ENCODE measurements around the gene IFNGR2.
"Not testable (repeated sequence)": the region's sequence is repeated elsewhere in the genome, so short reads cannot be mapped to it uniquely, and the experiment has no call there.

IFNGR2 gene

GRCh38 chr21:33377221-33377920 lies 25.8 kb upstream of the IFNGR2 start:
- DNase-seq = no peak

GRCh38 chr21:33378081-33378480 lies 25.1 kb upstream of the IFNGR2 start:
- no peak for DNase-seq

GRCh38 chr21:33379934-33380333 lies 23.3 kb upstream of the IFNGR2 start:
- DNase-seq = not testable (repeated sequence)

- DNase-seq = no peak
Observed at GRCh38 chr21:33380483-33380998, 22.7 kb upstream of the IFNGR2 start.

- DNase-seq = not testable (repeated sequence)
Observed at GRCh38 chr21:33381381-33381780, 21.8 kb upstream of the IFNGR2 start.

- DNase-seq = no peak
Observed at GRCh38 chr21:33383056-33383888, 19.9 kb upstream of the IFNGR2 start.

- no peak for DNase-seq
Observed at GRCh38 chr21:33384841-33385331, 18.3 kb upstream of the IFNGR2 start.

GRCh38 chr21:33386222-33386784 lies 16.9 kb upstream of the IFNGR2 start:
- DNase-seq = no peak

- DNase-seq = no peak
Observed at GRCh38 chr21:33387294-33387693, 15.9 kb upstream of the IFNGR2 start.

GRCh38 chr21:33388188-33388587 lies 15.0 kb upstream of the IFNGR2 start:
- DNase-seq = no peak

- no peak for DNase-seq
Observed at GRCh38 chr21:33390479-33390878, 12.7 kb upstream of the IFNGR2 start.

GRCh38 chr21:33391656-33392055 lies 11.6 kb upstream of the IFNGR2 start:
- DNase-seq = no peak

GRCh38 chr21:33392284-33392985 lies 10.8 kb upstream of the IFNGR2 start:
- no peak for DNase-seq

- DNase-seq = no peak
Observed at GRCh38 chr21:33393348-33393747, 9.9 kb upstream of the IFNGR2 start.

GRCh38 chr21:33394260-33394659 lies 9.0 kb upstream of the IFNGR2 start:
- no peak for DNase-seq

GRCh38 chr21:33395891-33396331 lies 7.3 kb upstream of the IFNGR2 start:
- DNase-seq = no peak

GRCh38 chr21:33396436-33396835 lies 6.8 kb upstream of the IFNGR2 start:
- DNase-seq = no peak

- DNase-seq = no peak
Observed at GRCh38 chr21:33396951-33397350, 6.3 kb upstream of the IFNGR2 start.

- DNase-seq = no peak
Observed at GRCh38 chr21:33397717-33398116, 5.5 kb upstream of the IFNGR2 start.

- DNase-seq = no peak
Observed at GRCh38 chr21:33398361-33398760, 4.9 kb upstream of the IFNGR2 start.

GRCh38 chr21:33401630-33401992 lies 1.6 kb upstream of the IFNGR2 start:
- no peak for DNase-seq

GRCh38 chr21:33402001-33402979 lies 923 bp upstream of the IFNGR2 start:
- DNase-seq = no peak
